ENCODE data around the gene ACTRT2. TPM values are rescaled to one million over a fixed set of nuclear protein-coding genes. Genes with fewer than 3 reads are reported as not detected.
A peak's percentile ranks its signal among the peaks of the same experiment; 100 is the strongest.

Gene ACTRT2
- total RNA-seq, 1 donor from 2014 or later, result not detected

- Histone ChIP-seq H3K27ac (no peak overlapping the region), H3K9me3 (peaks cover 5 to 11% of the 10 kb centered on the region in 2 donors), H3K4me1 (peaks cover 8 to 26% of the 10 kb centered on the region in 2 donors), H3K27me3 (no peaks in the 10 kb centered on the region), H3K36me3 (no peaks in the 10 kb centered on the region), H3K4me3 (no peak overlapping the region)
- intact Hi-C loops (cut with DNase I), result no loop called here
- peak in 1 of 2 donors; percentile 28 for DNase-seq (ENCODE audit: low spot score in 2 of 2)
- no peak for TF ChIP-seq CTCF (IDR thresholded peaks at IDR 0.05)
These were observed 13.7 kb upstream of the ACTRT2 start for GRCh38 chr1:3007298-3008147.

- Histone ChIP-seq H3K9me3 (peaks cover 5 to 11% of the 10 kb centered on the region in 2 donors), H3K27ac (no peak overlapping the region), H3K4me3 (no peak overlapping the region), H3K36me3 (no peaks in the 10 kb centered on the region), H3K4me1 (peaks cover 13 to 31% of the 10 kb centered on the region in 2 donors), H3K27me3 (no peaks in the 10 kb centered on the region)
- peak in 1 of 2 donors; percentile 34 for DNase-seq (ENCODE audit: low spot score in 2 of 2)
- intact Hi-C loops (cut with DNase I), result no loop called here
- no peak for TF ChIP-seq CTCF (IDR thresholded peaks at IDR 0.05)
These were observed 12.2 kb upstream of the ACTRT2 start for GRCh38 chr1:3009021-3009420.

- peak in 1 of 2 donors; percentile 24 for DNase-seq (ENCODE audit: low spot score in 2 of 2)
- no peaks in the 10 kb centered on the region for H3K27me3 ChIP-seq
- H3K9me3 ChIP-seq, result peaks cover 5 to 11% of the 10 kb centered on the region in 2 donors
- peaks cover 10 to 30% of the 10 kb centered on the region in 2 donors for H3K4me1 ChIP-seq
- no peak overlapping the region for H3K4me3 ChIP-seq
- no peak overlapping the region for H3K27ac ChIP-seq
- intact Hi-C loops (cut with DNase I), result no loop called here
- no peaks in the 10 kb centered on the region for H3K36me3 ChIP-seq
- no peak for TF ChIP-seq CTCF (IDR thresholded peaks at IDR 0.05)
These were observed 11.7 kb upstream of the ACTRT2 start for GRCh38 chr1:3009556-3009955.

- Histone ChIP-seq H3K4me3 (no peak overlapping the region), H3K27me3 (no peaks in the 10 kb centered on the region), H3K9me3 (peaks cover 5 to 11% of the 10 kb centered on the region in 2 donors), H3K4me1 (peaks cover 5 to 14% of the 10 kb centered on the region in 2 donors), H3K36me3 (no peaks in the 10 kb centered on the region), H3K27ac (no peak overlapping the region)
- intact Hi-C loops (cut with DNase I), result no loop called here
- no peak for TF ChIP-seq CTCF (IDR thresholded peaks at IDR 0.05)
- peak in 1 of 2 donors; percentile 57 for DNase-seq (ENCODE audit: low spot score in 2 of 2)
These were observed 10.1 kb upstream of the ACTRT2 start for GRCh38 chr1:3011127-3011526.

GRCh38 chr1:3011631-3012455 is 9.4 kb upstream of the ACTRT2 start:
- Histone ChIP-seq H3K27me3 (no peaks in the 10 kb centered on the region), H3K9me3 (peaks cover 5 to 11% of the 10 kb centered on the region in 2 donors), H3K36me3 (no peaks in the 10 kb centered on the region), H3K27ac (peak overlapping the region in 1 of 2 donors; percentile 71), H3K4me3 (peak overlapping the region; percentile 4 to 45), H3K4me1 (peaks cover 5 to 11% of the 10 kb centered on the region in 2 donors)
- DNase-seq (ENCODE audit: low spot score in 2 of 2), result no peak
- intact Hi-C loops (cut with DNase I), result loop anchor here (1.0 to 2.0 kb wide), 2 partner anchors 51 to 412 kb away; no protein-coding TSS in a partner anchor
- TF ChIP-seq CTCF (IDR thresholded peaks at IDR 0.05), result no peak

All from ascending aorta (tissue), 2 donors.